Renal cortical epithelial cell (primary cell): Measurements from ENCODE around the gene TDRD9. TPM values are rescaled to one million over a fixed set of nuclear protein-coding genes. Genes with fewer than 3 reads are reported as not detected.
"Not testable (repeated sequence)": the region's sequence is repeated elsewhere in the genome, so short reads cannot be mapped to it uniquely, and the experiment has no call there.

Experiments
- DNase-seq: peaks from one replicate; pipeline ENCODE4 v3.0.0-alpha.2; 2011; ENCODE audit warnings: low read depth
- total RNA-seq: library from RNA; depleted of rRNA; stranded (reverse); fragments of >200 nt; gene quantifications from 2 replicates; pipeline ENCODE4 v1.2.3, GENCODE V29; 2014

TDRD9 gene, protein sequence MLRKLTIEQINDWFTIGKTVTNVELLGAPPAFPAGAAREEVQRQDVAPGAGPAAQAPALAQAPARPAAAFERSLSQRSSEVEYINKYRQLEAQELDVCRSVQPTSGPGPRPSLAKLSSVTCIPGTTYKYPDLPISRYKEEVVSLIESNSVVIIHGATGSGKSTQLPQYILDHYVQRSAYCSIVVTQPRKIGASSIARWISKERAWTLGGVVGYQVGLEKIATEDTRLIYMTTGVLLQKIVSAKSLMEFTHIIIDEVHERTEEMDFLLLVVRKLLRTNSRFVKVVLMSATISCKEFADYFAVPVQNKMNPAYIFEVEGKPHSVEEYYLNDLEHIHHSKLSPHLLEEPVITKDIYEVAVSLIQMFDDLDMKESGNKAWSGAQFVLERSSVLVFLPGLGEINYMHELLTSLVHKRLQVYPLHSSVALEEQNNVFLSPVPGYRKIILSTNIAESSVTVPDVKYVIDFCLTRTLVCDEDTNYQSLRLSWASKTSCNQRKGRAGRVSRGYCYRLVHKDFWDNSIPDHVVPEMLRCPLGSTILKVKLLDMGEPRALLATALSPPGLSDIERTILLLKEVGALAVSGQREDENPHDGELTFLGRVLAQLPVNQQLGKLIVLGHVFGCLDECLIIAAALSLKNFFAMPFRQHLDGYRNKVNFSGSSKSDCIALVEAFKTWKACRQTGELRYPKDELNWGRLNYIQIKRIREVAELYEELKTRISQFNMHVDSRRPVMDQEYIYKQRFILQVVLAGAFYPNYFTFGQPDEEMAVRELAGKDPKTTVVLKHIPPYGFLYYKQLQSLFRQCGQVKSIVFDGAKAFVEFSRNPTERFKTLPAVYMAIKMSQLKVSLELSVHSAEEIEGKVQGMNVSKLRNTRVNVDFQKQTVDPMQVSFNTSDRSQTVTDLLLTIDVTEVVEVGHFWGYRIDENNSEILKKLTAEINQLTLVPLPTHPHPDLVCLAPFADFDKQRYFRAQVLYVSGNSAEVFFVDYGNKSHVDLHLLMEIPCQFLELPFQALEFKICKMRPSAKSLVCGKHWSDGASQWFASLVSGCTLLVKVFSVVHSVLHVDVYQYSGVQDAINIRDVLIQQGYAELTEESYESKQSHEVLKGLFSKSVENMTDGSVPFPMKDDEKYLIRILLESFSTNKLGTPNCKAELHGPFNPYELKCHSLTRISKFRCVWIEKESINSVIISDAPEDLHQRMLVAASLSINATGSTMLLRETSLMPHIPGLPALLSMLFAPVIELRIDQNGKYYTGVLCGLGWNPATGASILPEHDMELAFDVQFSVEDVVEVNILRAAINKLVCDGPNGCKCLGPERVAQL (N-terminal part only)
- 2.8 and 4.5 TPM in 2 replicates for total RNA-seq

DNA sequence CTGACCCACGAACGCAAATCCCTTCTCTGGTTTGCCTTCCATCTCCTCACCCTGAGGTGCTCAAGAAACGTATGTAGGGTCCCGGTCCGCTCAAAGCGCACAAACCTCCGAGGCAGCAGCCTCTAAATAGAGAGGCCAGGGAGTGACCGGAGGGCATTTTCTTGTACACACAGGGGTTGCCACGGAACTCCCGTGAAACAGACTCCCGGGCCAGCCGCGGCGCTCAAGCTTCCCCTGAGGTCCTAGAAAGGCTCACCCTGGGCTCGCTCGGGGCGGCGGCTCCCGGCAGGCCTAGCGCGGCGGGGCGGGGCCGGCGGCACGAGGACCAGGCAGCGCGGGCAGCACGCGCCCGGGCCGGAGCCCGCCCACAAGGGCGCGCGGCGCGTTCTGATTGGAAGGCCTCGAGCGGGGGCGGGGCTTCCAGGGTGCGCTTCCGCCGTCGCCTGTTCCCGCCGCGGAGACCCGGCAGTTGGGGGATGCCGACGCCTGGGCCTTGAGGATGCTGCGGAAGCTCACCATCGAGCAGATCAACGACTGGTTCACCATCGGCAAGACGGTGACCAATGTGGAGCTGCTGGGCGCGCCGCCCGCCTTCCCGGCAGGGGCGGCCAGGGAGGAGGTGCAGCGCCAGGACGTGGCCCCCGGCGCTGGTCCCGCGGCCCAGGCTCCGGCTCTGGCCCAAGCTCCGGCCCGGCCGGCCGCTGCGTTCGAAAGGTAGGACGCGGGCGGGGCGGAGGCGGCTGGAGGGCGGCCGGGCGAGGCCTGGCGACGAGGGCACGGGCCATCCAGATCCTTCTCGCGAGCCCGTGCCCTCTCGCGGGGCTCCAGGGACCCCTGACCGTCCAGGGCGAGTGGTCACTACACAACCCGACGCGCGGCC lies at the start of gene TDRD9:
Gene TDRD9, plus strand, starts transcription at position 446 of the 880 bp plus-strand sequence. Its CDS starts 54 bp downstream, at position 500.
- DNase-seq, result no peak

DNA sequence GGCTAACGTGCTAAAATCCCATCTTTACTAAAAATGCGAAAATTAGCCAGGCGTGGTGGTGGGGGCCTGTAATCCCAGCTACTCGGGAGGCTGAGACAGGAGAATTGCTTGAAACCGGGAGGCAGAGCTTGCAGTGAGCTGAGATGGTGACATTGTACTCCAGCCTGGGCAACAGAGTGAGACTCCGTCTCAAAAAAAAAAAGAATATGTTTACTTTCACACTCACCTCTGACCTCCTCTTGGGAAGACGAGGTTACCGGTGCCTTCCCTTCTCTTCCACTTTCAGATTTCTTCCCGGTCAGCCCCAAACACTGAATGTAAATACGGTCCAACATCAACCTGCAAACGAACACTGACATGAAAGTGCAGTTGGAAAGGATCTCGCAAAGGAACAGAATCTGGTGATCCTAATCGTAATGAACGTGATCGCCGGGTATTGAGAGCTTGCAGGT lies 49.1 kb upstream of the TDRD9 start:
- DNase-seq, result no peak

DNA sequence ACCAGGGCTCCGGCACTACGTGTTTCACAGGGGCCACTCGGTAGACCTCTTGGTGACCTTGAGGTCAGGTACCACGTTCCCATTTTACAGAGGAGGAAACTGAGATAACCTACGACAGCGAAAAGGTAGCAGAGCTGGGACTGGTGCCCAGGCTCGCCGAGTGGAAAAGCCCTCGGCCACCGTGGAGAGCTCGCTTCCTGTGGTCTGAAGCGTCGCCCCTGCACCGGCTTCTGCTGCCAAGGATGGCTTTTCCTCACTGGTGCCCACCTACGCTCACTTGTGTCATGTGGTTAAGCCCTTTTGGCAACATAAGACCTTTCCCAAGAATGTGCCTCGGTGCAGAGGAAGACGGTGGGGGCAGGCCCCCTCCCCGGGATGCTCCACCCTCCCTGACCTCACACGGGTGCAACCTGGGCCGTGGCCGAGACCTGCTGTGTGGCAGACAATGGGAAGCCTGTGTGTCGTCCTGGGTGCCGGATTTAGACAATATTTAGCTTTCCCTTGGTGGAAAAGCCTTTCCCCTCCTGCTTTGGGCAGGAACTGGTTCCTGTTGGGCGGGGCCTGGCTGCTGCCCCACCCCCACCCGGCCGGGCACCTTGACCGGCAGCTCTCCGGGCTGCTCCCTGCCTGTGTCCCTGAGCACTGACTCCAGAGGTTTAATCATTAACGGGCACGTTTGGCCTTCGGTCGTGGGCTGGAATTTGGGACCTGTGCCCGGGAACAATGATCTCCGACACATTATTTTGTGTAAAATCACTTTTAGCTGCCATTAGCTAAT lies 48.5 kb upstream of the TDRD9 start:
- DNase-seq, result peak; percentile 93

DNA sequence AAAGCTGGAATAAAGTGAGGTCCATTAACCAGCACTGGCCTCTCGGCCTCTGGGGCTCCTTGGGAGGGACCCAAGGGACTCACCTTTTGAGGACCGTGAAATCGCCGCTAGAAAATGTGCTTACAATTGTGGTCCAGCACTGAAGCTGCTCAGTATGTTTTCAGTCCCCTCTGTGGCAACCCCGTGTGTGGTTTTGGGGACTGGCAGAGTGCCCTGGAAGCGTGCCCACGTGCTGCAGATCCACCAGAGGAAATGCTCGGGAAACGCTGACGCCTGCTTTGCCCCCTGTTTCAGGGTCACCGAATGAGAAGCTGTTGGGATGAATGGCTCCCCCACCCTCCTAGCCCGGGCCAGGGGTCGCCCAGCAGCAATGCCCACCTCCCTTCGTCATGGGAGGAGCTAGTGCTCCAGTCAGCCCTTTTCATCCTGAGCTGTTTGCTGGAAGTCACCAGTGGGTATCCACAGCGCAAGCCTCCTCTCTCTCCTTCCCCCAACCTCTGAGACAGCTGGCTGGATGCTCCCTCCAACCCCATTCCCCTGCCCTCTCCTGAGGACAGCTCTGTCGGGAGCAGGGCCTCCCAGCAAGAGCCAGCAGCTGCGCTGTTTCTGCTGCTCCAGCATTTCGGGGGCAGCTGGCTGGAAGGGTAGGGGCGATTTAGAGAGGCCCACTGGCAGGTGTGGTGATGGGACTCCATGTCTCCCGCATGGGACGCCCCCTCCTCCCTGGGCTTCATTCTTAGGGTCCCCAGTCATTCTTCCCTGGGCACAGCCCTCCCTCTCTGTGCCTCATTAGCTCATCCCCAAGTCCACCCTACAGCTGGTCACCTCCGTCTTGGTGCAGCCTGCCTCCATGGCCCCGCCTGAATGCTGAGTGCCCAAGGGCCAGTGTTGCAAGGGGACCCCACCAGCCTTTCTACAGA lies 47.6 kb upstream of the TDRD9 start:
- no peak for DNase-seq

DNA sequence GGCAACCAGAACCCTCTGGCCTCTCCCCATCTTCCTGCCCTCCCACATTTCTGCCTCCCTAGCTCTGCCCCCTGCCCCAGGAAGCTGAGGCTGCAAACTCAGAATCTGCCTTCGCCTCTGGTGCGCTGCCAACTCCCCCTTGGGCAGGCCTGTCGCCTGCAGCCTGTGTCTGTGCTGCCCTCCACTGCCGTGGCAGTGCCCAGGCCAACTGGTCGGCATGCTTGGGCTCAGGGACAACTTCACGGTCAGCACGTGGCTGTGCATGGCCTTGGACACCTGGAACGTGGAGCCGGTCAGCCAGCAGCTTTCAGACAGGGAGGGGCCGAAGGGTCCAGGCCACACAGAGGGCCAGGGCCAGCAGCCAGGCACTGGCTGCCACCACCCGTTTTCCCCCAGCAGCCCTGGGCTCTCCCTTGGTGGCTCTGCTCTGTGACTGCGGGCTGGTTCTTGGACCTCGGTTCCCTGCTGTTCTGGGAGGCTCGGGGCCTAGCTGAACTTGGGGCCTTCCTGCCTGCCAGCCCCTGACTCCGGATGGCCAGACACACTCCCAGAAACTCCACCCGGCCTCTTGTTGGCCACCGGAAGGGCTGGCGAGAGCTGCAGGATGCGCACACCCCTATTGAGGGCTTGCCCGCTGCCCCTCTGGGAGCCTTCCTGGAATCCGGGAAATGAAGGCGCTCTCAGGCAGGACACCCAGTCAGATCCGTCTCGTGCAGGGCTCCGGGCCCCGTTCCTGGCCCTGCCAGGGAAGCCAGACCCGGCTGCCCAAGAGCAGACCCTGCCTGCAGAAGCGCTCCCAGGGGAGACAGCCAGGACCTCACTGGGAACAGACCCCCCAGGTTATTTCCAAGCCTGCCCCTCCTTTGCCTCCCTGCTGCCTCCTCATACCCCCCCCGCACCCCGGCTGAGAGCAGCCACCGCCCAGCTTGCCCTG lies 46.7 kb upstream of the TDRD9 start:
- DNase-seq, result no peak

DNA sequence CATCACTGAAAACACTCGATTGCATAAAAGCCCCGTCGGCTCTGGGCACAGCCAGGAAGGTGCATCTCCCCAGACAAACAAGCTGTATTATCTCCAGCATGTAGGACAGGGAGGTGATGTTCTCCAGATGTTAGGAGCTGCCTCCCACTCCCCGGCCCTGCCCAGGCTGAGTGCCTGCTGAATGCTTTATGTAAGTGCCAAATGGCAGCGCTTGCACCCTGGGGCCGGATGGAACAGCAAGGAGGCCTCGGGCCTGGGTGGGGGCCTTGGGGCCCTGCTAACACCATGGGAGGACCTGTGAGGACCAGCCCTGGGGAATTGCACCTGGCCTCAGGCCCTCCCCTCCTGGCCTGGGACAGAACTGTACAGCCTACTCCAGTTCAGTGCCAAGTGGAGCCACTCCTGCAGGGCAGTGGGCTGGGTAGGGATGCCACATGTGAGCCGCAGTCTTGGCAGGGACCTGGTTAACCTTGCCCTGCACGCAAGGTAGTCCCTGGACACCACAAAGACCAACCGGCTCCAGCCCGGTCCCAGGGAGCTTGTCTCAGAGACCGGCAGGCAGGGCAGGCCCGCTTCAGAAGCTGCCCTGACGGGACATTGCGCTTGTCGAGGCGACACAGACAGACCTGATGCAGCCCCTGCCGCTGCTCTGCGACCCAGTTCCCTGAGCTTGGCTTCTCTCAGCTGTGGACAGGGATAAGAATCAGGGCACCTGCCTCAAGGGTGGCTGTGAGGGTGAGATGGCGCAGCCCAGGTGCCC lies 45.6 kb upstream of the TDRD9 start:
- DNase-seq, result no peak

DNA sequence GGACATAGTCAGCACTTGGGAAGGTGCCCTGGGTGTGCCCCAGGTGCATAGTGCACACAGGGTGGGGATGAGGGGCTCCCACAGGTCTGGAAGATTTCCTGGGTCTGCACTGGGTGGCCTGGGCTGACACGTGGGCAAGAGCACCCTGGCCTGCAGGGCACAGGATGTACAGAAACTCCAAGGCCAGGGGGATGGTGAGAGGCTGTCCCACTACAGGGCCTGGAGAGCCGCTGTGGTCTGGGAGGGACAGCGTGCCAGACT lies 45.1 kb upstream of the TDRD9 start:
- no peak for DNase-seq

DNA sequence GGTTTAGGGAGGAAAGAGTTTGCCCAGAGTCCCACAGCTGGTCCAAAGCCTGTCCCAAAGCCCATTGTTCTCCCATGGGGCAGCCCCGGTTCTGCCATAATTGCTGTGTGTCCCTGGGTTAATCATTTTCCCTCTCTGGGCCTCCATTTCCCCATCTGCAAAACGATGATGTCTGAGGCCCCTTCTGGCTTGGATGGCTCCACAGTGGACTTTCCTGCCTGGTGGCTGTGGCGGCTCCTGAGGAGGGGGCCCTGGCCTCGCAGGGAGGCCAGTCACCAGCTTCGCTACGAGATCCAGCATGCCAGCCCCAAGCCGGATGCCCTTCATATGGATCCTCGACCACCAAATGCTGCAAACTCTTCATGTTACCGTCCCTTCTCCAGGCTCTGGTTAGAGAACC lies 43.4 kb upstream of the TDRD9 start:
- DNase-seq, result no peak

DNA sequence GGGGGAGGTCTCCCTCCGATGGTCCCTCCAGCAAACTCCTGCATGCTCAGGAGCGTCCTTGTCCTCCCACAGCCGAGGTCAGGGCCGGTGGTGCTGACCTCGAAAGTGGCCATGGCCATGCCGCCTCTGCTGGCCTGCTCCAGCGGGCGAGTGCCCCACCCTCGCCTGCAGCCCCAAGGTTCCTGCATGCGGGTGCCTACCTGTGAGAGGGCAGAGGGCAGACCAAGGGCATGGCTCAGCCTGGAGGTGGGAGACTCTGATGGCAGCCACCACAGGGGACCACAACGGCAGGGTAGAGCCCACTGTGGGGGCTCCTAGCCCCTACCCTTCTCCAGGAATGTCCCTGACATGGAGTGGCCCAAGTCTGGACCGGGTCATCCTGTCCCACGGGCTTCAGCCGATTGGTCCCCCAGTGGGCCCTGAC lies 42.7 kb upstream of the TDRD9 start:
- DNase-seq, result no peak

DNA sequence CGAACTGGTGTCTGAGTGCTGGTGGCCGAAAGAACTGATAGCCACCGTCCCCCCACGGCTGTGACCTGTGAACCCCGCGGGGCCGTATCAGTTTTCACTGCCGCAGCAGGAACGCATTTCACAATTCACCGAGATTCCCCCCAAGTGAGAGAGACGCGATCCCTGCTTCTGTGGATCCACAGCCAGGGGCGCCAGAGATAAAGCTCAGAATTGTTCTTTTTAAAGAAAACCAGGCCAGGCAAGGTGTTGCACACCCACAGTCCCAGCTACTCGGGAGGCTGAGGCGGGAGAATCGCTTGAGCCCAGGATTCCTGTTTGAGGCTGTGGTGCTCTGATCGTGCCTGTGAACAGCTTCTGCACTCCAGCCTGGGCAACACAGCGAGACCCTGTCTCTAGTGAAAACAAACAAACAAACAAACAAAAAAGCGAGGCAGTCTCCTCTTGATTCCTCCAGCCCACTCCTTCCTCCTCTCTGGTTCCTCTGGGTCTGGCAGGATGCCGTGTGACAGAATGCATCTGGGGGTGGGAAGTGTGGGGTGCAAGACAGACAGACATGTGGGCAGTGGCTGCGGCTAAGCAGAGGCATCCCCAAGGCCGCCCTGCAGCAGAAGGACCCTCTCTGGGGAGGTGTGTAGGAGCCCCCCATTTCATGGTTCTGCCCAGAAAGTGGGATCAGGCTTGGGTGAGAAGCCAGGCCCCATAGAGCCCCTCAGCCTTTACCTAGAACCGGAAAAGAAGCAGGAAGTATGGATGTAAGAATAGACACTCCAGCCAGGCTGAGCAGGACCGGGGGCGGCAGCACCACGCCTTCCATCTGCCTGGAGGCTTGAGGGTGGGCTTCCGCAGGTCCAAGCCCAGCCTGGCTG lies 41.7 kb upstream of the TDRD9 start:
- DNase-seq, result no peak

DNA sequence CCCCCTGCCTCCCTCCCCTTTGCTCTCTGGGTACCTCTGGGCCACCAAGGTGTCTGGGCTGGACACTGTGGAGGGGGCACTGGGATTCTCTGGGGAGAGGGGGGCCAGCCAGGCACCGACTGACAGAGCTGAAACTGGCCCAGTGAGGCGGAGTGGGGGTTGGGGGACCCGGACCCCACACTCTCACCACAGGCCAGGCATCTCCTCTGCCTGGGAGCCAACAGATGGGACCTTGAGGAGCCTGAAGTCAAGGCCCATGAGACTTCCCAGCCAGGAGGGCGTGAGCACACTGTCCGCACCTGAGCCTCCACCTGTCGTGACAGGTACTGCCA lies 41.1 kb upstream of the TDRD9 start:
- DNase-seq, result no peak

DNA sequence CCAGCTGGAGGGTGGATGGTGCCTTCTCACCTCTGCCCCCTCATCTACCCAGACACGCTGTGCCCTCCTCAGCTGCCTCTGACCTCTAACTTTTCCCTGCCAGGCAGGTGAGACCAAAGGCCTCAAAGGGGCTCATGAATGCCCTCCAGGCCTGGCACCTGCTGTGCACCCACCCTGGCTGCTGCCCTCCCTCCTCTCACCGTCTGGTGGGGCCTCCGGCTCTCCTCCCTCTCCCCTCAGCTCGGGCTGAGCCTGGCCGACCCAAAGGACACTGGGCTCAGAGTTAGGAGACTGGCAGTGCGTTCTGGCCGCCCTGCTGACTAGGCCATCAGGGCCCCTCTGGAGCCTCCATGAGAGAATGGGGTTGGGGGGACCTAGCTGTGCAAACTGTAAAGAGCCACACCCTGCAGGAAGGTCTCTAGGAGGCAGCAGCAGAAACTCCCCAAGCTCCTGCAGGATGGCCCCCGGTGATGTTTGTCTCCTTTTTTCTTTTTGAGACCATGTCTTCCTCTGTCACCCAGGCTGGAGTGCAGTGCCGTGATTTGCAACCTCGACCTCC lies 40.6 kb upstream of the TDRD9 start:
- no peak for DNase-seq

DNA sequence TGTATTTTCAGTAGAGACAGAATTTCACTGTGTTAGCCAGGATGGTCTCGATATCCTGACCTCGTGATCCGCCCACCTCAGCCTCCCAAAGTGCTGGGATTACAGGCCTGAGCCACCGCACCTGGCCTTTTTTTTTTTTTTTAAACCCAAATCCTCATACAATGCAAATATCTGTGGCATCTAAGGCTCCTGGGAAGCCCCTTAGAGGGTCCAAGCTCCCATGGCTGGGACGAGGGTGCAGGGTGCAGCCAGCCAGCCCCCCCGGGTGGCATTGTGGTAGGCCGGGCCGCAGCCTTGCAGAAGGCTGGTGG lies 39.3 kb upstream of the TDRD9 start:
- not testable (repeated sequence) for DNase-seq

DNA sequence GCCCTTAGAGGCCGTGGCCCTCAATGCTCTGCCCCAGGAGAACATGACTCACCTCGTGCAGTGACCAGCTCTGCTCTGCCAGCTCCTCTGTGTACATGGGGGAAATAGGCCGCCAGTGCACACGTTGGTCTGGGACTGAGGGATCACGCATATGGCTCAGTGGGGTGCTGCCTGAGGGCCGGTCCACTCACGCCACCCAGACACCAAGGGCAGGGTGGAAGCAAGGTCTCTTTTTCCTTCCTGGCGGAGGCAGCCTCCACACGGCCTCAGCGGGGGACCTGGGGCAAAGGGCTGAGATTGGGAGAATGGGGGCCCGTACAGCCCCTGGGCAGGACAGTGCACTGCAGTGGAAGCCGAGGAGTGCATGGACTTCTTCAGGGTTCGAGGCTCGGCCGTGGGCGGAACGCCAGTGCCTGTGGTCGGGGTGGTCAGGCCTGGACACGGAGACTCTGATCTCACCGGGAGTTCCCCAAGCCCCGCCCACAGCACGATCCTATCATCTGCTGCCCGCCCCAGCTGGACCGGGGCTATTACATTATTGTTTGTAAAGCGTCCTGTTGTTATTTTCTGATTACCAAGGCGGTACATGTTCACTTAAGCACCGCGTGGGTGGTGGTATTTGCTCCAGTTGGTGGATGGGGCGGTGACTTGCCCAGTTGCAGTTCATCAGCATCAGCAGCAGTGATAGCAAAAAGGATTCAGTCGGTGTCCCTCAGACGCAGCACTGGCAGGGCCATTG lies 38.8 kb upstream of the TDRD9 start:
- peak; percentile 56 for DNase-seq

DNA sequence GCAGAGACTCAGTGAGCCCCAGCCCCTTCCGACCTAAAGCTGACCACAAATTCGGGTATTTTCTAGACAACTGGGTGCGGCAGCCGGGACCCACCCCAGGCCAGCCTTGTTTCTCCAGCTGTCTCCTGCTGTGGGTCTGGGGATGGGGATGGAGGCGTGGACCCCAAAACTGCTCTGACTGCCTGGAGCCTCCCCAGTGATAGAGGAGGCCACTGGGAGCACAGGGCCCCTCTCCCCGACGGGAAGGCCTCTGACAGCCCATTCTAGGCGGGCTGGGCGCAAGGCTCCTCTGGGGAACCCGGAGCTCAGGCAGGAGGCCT lies 38.2 kb upstream of the TDRD9 start:
- no peak for DNase-seq
